22Rv1 (cell line): ENCODE measurements around the gene GRAMD1B.

ENCODE experiments used
- ZFX ChIP-seq: fragments of 450-650 bp; IDR thresholded peaks from 2 replicates; pipeline ENCODE4 v1.6.1; 2017; ENCODE audit warnings: antibody characterized with exemption, borderline replicate concordance
- TF ChIP-seq, protein P1 (sequence below): fragments of 450-650 bp; IDR thresholded peaks from 2 replicates; pipeline ENCODE4 v1.5.1; 2017; ENCODE audit warnings: mild to moderate bottlenecking

DNA sequence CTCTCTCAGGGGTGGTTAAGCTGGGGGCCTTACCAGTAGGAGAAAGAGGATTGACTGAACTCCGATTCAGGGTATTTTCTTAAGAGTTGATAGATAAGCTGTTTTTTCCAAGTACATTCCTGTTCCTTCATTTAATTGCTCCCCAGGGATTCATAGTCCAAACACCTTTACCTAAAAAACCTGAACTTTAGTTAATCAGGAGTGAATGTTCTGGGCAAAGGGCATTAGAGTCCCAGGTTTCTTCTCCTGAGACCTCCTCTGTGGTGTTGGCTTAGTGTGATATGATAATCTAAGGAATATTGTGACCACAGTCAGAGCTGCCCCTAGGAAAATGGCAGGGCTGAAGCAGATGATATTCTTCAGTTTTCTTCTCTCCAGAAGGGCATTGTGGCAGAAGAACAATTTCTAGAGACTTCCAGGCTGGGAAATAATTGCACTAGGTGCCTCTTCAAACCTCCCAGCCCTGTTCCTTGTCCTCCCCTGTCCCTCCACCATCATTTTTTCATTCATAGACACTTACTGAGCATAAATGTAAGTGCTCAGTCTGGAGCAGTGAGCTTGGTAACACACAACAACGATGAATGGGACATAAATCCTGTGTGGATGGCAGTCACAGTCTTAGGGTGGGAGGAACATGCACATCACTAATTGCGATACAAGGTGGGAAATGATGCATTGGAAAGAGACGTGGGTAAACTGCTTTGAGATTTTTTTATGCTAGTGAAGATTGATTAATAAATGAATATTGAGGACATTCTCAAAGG lies 11.5 kb upstream of the GRAMD1B start:
- TF ChIP-seq, protein P1, sequence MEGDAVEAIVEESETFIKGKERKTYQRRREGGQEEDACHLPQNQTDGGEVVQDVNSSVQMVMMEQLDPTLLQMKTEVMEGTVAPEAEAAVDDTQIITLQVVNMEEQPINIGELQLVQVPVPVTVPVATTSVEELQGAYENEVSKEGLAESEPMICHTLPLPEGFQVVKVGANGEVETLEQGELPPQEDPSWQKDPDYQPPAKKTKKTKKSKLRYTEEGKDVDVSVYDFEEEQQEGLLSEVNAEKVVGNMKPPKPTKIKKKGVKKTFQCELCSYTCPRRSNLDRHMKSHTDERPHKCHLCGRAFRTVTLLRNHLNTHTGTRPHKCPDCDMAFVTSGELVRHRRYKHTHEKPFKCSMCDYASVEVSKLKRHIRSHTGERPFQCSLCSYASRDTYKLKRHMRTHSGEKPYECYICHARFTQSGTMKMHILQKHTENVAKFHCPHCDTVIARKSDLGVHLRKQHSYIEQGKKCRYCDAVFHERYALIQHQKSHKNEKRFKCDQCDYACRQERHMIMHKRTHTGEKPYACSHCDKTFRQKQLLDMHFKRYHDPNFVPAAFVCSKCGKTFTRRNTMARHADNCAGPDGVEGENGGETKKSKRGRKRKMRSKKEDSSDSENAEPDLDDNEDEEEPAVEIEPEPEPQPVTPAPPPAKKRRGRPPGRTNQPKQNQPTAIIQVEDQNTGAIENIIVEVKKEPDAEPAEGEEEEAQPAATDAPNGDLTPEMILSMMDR = no peak
- no peak for TF ChIP-seq ZFX
